GM18502 (cell line): Measurements from ENCODE around the gene SENP1.
"Not testable (repeated sequence)": the region's sequence is repeated elsewhere in the genome, so short reads cannot be mapped to it uniquely, and the experiment has no call there.

ENCODE experiments used
- ATAC-seq: cut with Tn5 transposase; IDR thresholded peaks from one replicate; pipeline ENCODE4 v1.9.1; 2021; ENCODE audit warnings: mild to moderate bottlenecking; ENCODE audit not compliant: unreplicated experiment, poor library complexity

The SENP1 gene

GRCh38 chr12:48115957-48116356, 10.1 kb upstream of the SENP1 start:
- ATAC-seq = no peak

- ATAC-seq = not testable (repeated sequence)
These were observed 5.4 kb upstream of the SENP1 start for GRCh38 chr12:48111312-48111693.

DNA sequence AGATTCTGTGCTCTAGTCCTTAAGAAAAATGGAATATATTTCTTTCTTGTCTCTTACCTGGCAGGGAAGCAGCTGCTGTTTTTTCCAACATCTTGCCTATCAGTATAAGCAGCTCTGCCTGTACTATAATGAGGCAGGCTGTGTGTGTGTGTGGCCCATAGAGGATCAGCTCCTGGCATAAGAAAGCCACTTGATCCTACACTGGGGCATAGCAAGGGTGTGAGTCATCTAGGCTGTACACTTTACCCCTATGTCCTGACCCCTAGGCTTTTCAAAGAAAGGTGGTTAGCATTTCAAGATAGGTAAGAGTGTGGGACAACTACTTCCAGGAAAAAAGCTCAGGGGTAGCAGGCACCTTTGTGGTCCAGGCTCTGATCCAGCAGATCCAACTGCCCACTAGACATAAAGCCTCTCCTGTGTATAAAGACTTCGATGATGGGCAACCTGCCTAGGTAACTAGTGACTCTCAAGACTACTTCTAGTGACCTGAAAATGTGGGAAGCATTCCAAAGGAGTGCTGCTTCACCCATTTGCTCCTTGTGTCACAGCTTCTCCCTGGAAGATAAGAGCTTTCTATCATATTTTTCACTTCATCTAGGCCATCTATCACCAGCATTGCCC, 4.9 kb upstream of the SENP1 start:
- ATAC-seq = no peak

DNA sequence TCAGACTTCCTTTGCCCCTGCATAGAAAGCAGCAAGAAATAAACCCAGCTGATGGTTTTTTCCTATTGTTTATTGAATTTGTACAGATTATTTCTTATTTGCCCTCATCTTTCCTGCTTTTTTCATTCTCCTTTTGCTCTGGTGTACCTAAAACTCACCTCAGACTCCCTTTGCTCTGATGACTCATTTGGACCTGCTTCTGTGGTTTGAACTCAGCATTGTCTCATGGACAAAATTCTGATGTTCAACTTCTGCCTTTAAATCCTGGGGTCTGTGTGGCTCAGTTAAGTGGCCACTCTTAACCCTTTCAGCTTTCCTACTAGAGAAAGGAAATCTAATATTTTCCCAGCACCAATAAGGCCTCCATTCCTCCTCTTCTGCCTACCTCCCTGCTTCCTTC, 3.5 kb upstream of the SENP1 start:
- ATAC-seq = no peak

GRCh38 chr12:48106681-48107613, 1.1 kb upstream of the SENP1 start:
- ATAC-seq = no peak

DNA sequence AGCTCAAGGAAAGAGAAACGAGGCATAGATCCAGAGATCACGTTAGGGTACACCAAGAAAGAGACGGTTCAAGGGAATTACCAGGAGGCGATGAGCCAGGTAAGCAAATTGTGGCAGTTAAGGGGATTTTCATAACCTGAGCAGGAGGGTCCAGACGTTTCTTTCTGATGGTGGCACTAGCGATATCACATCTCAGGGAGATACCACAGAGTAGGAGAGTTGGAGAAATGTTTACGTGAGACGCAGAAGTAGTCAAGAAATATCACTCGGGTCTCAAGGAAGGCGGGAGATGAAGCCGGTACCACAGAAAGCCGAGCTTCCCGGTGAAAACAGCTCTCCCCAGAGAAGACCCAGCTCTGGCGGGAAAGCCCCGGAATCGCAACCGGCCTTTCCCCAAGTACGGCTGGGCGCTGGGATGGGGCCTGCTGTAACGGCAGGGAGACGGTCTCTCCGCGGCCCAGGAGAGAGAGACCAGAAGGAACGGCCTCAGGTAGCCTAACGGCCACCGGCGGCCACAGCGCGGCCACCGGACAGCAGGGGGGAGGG, 485 bp downstream of the SENP1 start:
- peak; percentile 34 for ATAC-seq

GRCh38 chr12:48104531-48104930, 1.3 kb downstream of the SENP1 start:
- ATAC-seq = no peak

DNA sequence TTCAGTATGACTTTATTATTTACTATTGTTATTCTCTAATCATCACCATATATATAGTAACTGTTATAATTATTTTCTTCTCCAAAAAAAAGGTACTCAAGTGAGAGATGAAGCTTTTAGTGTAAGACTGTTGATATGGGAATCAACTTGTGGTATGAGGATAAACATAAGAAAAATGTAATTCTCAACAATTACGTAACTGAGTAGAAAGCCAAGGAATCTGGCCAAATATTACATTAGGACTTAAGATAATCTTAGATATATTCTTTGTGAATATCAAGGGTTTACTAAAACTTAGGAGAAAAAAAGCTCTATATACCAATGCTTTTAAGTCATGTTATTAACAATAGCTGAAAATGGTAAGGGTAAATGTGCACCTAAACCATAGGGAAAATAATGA, 13.3 kb downstream of the SENP1 start:
- ATAC-seq = no peak

DNA sequence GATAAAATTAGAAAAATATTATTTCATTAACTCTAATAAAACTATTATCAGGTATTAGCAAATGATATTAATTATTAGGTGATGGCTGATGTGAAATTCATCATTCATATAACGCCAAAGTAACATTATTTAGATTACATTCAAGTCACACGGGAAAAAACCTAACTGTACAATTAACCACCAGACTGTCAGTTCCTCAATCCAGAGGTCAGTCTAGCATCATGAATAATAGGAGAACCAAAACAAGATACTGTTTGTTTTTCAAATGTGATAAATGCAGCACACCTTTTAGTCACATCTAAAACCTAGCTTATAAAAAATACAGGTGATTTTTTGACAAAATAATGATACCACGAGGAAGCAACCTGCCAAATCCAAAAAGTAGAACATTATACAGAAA, 19.6 kb downstream of the SENP1 start:
- ATAC-seq = no peak

GRCh38 chr12:48084841-48085460, 20.9 kb downstream of the SENP1 start:
- ATAC-seq = no peak

DNA sequence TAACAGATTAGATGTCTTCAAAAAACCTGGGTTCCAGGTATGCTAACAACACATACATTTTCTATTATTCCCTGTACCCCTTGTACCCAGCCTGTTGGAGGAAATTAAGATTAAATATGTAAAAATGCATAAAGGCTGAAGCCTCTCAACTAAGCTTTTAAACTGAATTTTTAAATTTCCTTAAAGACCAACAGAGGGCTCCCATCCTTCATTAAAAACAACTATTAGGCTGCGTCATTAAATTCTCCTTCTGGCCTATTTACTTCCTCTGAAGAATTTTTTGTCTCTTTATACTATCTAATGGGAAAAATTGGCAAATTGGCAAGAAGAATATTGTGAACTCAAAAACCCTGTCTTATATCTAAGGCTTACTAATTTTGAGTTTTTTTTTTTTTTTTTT, 21.8 kb downstream of the SENP1 start:
- no peak for ATAC-seq

GRCh38 chr12:48080821-48081220, 25.1 kb downstream of the SENP1 start:
- no peak for ATAC-seq

- ATAC-seq = no peak
These were observed 25.6 kb downstream of the SENP1 start for GRCh38 chr12:48080285-48080684.

GRCh38 chr12:48078901-48079300, 27.0 kb downstream of the SENP1 start:
- no peak for ATAC-seq

DNA sequence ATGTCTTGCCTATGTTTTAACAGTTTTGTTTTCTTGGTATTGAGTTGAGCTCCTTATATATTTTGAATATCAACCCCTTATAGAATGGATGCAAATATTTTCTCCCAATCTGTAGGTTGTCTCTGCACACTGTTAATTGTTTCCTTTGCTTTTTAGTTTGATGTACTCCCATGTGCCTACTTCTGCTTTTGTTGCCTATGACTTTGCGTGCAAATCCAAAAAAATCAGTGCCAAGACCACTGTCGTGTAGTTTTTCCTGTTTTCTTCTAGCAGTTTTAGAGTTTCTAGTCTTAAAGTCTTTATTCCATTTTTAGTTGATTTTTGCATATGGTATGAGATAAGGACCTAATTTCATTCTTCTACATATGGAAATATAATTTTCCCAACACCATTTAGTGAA, 28.8 kb downstream of the SENP1 start:
- no peak for ATAC-seq

GRCh38 chr12:48075832-48076231, 30.0 kb downstream of the SENP1 start:
- ATAC-seq = no peak

DNA sequence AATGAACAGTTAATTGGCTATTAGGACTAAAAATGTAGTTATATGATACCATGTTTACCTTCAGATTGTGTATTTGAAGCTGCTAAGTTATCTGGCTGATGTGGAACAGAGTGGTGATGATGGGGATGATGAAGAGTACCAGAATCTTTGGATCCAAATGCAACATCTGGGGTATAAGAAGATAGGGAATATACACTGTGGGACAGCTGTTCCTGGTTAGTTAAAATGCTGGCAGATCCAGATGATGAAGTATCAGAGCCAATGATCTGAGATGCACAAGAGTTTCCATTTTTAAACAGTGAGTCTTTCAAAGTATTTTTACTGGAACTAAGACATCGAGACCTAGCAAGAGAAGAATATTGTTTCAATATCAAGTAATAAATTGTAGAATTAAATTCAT, 31.6 kb downstream of the SENP1 start:
- ATAC-seq = no peak

DNA sequence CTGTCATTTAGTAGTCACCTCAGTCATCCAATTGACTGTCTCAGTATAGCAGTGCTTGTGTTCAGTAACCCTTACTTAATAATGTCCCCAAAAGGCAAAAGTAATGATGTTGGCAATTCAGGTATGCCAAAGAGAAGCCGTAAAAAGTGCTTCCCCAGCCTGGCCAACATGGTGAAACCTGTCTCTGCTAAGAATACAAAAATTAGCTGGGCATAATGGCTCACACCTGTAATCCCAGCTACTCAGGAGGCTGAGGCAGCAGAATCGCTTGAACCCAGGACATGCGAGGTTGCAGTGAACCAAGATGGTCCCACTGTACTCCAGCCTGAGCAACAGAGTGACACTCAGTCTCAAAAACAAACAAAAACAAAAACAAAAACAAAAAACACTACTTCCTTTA, 33.6 kb downstream of the SENP1 start:
- no peak for ATAC-seq

DNA sequence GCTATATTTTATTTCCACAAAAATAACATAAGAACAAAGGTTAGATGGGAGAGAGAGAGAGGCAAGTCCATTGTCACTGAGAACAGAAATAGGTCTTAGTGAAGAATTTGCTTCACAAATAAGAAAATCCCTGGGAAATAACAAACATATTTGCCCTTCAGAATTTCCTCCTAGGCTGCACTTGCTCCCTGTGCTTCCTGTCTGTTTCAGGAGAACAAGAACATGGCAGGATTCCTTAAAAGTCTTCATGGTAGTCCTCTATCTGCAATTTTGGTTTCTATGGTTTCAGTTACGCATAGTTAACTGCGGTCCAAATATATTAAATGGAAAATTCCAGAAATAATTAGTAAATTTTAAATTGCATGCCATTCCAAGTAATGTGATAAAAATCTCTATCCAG, 34.1 kb downstream of the SENP1 start:
- ATAC-seq = no peak

- ATAC-seq = no peak
These were observed 35.1 kb downstream of the SENP1 start for GRCh38 chr12:48070731-48071130.

DNA sequence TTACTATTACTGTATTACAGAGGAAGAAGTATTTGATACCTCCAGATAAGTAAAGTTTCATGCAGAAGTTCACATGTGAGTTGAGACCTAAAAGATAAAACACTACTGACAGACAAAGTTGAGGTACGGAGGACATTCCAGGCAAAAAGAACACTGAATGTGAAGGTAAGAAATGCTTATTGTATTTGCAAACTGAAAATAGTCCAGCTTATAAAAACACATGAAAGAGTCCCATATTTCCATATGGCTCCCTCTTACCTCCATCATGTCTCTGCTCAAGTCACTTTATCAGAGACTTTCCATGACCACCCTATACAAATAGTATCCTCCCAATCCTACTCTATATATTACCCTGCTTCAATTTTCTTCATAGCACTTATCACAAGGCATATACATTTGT, 35.8 kb downstream of the SENP1 start:
- ATAC-seq = no peak
